Measurements from ENCODE around the gene KCNK1.

Gene KCNK1

GRCh38 chr1:233704898-233705723, 91.2 kb downstream of the KCNK1 start:
- DNase-seq (ENCODE audit: low spot score), result no peak
- TF ChIP-seq, protein P1, sequence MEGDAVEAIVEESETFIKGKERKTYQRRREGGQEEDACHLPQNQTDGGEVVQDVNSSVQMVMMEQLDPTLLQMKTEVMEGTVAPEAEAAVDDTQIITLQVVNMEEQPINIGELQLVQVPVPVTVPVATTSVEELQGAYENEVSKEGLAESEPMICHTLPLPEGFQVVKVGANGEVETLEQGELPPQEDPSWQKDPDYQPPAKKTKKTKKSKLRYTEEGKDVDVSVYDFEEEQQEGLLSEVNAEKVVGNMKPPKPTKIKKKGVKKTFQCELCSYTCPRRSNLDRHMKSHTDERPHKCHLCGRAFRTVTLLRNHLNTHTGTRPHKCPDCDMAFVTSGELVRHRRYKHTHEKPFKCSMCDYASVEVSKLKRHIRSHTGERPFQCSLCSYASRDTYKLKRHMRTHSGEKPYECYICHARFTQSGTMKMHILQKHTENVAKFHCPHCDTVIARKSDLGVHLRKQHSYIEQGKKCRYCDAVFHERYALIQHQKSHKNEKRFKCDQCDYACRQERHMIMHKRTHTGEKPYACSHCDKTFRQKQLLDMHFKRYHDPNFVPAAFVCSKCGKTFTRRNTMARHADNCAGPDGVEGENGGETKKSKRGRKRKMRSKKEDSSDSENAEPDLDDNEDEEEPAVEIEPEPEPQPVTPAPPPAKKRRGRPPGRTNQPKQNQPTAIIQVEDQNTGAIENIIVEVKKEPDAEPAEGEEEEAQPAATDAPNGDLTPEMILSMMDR (IDR thresholded peaks at IDR 0.05; ENCODE audit: borderline replicate concordance, control extremely low read depth, extremely low read depth, insufficient read depth, missing control alignments), result no peak
- in situ Hi-C loops (cut with MboI; ENCODE audit: low sequenced_read_pairs, unreplicated experiment), result no loop called here

DNA sequence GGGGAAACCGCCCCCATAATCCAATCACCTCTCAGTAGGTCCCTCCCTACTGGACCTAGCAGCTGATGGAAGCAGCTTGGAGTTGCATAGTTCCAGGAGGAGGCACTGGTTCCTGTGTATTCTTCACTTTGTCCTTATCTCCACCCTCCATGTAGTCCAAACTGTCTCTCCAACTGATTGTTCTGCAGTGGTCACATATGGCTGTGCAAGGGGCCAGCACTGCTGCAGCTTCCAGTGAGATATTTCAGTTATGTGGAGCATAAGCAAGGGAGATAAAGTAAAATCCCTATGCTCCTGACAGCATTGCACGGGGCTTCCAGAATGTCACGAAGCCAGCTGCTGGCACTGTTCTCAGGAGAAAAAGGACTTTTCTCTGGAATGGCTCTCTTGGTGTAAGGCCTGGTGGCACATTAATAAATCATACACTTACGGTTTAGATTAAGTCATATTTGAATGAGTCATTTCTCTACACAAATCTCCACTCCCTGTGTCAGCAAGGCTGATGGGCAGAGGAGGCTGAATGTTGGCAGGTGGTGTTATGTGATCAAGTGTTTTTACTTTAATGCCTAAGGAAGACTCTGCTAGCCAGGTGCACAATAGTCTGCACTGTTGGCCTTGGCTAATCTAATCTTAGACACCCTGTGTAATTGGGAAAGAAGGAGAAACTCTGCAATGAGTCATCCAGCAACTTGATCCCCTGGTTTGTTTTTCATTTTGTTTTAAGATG, 93.4 kb downstream of the KCNK1 start:
- in situ Hi-C loops (cut with MboI; ENCODE audit: low sequenced_read_pairs, unreplicated experiment), result no loop called here
- no peak for DNase-seq (ENCODE audit: low spot score)
- TF ChIP-seq, protein P1 (IDR thresholded peaks at IDR 0.05; ENCODE audit: borderline replicate concordance, control extremely low read depth, extremely low read depth, insufficient read depth, missing control alignments), result no peak

- DNase-seq (ENCODE audit: low spot score), result no peak
- TF ChIP-seq, protein P1 (IDR thresholded peaks at IDR 0.05; ENCODE audit: borderline replicate concordance, control extremely low read depth, extremely low read depth, insufficient read depth, missing control alignments), result no peak
- in situ Hi-C loops (cut with MboI; ENCODE audit: low sequenced_read_pairs, unreplicated experiment), result no loop called here
Observed at GRCh38 chr1:233707880-233708815, 94.2 kb downstream of the KCNK1 start.

DNA sequence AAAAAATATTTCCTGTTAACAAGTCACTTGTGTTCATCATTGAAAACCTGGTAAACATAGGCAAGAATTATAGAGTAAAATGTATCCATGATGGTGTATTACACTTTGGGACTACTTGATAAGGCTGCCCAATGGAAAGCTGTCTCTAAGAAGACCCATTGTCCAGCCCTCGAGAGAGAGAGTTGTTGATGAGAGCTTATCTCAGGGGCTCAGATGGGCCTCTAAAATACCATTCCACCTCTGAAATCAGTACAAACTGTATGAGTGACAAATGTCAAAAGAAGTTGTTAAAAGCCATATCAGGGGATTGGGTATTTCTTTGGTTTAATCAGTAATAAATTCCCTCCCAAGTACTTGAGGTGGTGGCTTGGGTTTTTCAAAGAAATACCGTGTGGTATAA, 96.1 kb downstream of the KCNK1 start:
- TF ChIP-seq, protein P1 (IDR thresholded peaks at IDR 0.05; ENCODE audit: borderline replicate concordance, control extremely low read depth, extremely low read depth, insufficient read depth, missing control alignments), result no peak
- in situ Hi-C loops (cut with MboI; ENCODE audit: low sequenced_read_pairs, unreplicated experiment), result no loop called here
- DNase-seq (ENCODE audit: low spot score), result no peak

DNA sequence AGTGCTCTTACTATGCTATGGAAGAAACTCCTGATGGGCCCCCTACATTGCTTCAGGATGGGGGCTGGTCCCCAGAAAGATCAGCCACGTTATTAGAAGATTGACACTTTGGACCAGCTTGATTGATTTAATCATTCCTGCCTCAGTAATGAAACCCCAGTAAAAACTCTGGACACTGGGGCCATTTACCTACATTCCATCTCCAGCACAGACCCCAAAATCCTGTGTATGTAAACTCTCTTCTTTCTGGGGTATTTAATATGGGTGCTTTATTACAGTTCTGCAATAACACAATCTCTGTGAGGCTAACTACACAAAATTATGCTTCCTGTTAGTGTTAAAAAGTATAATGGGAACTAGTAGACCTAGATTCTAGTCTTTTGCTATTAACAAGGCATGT, 96.6 kb downstream of the KCNK1 start:
- TF ChIP-seq, protein P1 (IDR thresholded peaks at IDR 0.05; ENCODE audit: borderline replicate concordance, control extremely low read depth, extremely low read depth, insufficient read depth, missing control alignments), result no peak
- in situ Hi-C loops (cut with MboI; ENCODE audit: low sequenced_read_pairs, unreplicated experiment), result no loop called here
- no peak for DNase-seq (ENCODE audit: low spot score)

- in situ Hi-C loops (cut with MboI; ENCODE audit: low sequenced_read_pairs, unreplicated experiment), result no loop called here
- TF ChIP-seq, protein P1 (IDR thresholded peaks at IDR 0.05; ENCODE audit: borderline replicate concordance, control extremely low read depth, extremely low read depth, insufficient read depth, missing control alignments), result no peak
- DNase-seq (ENCODE audit: low spot score), result no peak
Observed at GRCh38 chr1:233714631-233715217, 100.8 kb downstream of the KCNK1 start.

Data from GM13976 (cell line).